ENCODE measurements around the gene PHPT1. TPM values are rescaled to one million over a fixed set of nuclear protein-coding genes. Genes with fewer than 3 reads are reported as not detected.

PHPT1 gene
- total RNA-seq, 1 experiment from 2014 or later: 94.7 TPM

DNA sequence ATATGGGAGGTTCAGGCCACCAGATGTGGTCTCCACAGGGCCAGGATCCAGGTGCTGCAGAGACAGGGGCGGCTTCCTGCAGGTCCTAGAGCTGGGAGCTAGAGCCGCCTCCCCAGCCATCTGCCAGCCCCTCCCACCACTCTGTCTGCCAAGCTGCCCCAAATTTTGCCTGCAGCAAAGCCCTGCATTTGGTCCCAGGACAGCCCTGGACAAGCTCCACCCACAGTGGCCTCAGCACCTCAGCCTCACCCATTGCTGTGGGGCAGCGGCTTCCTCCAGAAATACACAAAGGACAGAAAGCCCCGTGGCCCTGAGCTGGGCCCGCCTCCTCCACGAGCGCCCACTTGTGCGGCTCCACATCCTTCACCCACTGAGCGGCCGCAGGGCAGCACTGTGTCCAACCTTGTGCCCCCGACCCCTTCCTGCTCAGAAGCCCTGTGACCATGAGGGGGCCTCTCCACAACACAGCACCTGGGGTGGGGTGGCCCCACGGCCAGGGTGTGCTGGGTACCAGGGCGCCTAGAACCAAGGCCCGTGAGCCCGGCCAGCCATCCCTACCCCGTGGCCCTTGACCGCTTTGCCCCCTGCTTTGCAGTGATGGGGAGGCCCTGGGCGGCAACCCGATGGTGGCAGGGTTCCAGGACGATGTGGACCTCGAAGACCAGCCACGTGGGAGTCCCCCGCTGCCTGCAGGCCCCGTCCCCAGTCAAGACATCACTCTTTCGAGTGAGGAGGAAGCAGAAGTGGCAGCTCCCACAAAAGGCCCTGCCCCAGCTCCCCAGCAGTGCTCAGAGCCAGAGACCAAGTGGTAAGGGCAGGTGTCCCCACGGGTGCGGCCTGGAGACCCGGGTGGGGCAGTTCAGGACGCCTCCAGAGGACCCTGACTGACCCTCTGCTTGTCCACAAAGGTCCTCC lies 10.6 kb upstream of the PHPT1 start:
- intact Hi-C loops (cut with micrococcal nuclease; ENCODE audit: unreplicated experiment): no loop called here
- POLR2A ChIA-PET (ENCODE audit: low non-redundant PET): interaction anchor here (0.6 kb wide), 1 partner anchor 18 kb away, joined by 5 read pairs; no protein-coding TSS in a partner anchor
- H3K36me3 ChIP-seq (ENCODE audit: insufficient read depth, low read length, poor library complexity, severe bottlenecking): peaks cover 26% of the 10 kb centered on the region
- no TSS peak for BruUV-seq (replicated peaks)
- no peak overlapping the region for H3K27ac ChIP-seq (ENCODE audit: low read depth, low read length, poor library complexity, severe bottlenecking)
- no peaks in the 10 kb centered on the region for H3K9me3 ChIP-seq (ENCODE audit: low read depth, low read length, poor library complexity, severe bottlenecking)
- no peak for DNase-seq (ENCODE audit: low spot score)
- CTCF ChIA-PET: no interaction called here
- H3K4me1 ChIP-seq (ENCODE audit: insufficient read depth, low read length, poor library complexity, severe bottlenecking): peaks cover 32% of the 10 kb centered on the region
- H3K4me3 ChIP-seq (ENCODE audit: low read depth, low read length, poor library complexity, severe bottlenecking): no peak overlapping the region
- TF ChIP-seq, protein P1, sequence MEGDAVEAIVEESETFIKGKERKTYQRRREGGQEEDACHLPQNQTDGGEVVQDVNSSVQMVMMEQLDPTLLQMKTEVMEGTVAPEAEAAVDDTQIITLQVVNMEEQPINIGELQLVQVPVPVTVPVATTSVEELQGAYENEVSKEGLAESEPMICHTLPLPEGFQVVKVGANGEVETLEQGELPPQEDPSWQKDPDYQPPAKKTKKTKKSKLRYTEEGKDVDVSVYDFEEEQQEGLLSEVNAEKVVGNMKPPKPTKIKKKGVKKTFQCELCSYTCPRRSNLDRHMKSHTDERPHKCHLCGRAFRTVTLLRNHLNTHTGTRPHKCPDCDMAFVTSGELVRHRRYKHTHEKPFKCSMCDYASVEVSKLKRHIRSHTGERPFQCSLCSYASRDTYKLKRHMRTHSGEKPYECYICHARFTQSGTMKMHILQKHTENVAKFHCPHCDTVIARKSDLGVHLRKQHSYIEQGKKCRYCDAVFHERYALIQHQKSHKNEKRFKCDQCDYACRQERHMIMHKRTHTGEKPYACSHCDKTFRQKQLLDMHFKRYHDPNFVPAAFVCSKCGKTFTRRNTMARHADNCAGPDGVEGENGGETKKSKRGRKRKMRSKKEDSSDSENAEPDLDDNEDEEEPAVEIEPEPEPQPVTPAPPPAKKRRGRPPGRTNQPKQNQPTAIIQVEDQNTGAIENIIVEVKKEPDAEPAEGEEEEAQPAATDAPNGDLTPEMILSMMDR (conservative IDR thresholded peaks at IDR 0.05; ENCODE audit: low read depth, low read length): no peak
- TF ChIP-seq EZH2 (IDR thresholded peaks at IDR 0.05; ENCODE audit: borderline replicate concordance, low read depth, low read length, poor library complexity, severe bottlenecking): no peak
- no peaks in the 10 kb centered on the region for H3K27me3 ChIP-seq (replicated peaks; ENCODE audit: insufficient read depth, low read depth, low read length, poor library complexity)

DNA sequence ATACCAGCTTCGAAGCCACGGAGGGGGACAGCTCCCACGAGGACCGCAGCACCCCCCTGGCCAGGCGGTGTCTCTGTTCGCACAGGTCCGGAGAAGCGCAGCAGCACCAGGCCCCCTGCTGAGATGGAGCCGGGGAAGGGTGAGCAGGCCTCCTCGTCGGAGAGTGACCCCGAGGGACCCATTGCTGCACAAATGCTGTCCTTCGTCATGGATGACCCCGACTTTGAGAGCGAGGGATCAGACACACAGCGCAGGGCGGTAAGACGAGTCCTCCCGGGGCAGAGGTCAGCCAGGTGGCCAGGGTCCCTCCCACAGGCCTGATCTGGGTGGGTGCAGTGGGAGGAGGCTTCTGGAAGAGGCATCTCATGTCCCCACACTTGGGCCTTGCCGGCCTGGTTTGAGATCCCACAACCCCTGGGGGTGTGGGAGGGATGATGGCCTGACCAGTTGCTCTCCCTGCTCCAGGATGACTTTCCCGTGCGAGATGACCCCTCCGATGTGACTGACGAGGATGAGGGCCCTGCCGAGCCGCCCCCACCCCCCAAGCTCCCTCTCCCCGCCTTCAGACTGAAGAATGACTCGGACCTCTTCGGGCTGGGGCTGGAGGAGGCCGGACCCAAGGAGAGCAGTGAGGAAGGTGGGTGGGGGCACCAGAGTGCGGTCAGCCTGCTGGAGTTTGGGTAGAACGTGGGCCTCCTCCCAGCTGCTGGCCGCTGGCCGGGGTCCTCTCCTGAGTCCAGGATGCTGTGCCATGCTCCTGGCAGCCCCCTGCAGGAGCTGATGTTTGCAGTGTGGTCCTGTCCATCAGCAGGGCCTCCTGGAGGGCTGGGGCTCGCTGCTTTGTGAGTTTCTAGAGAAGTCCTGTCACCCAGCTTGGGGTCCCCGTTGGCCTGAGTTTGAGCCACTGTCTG lies 9.7 kb upstream of the PHPT1 start:
- no TSS peak for BruUV-seq (replicated peaks)
- intact Hi-C loops (cut with micrococcal nuclease; ENCODE audit: unreplicated experiment): loop anchor here (5.0 kb wide), 1 partner anchor 37 kb away; no protein-coding TSS in a partner anchor
- TF ChIP-seq EZH2 (IDR thresholded peaks at IDR 0.05; ENCODE audit: borderline replicate concordance, low read depth, low read length, poor library complexity, severe bottlenecking): no peak
- TF ChIP-seq, protein P1 (conservative IDR thresholded peaks at IDR 0.05; ENCODE audit: low read depth, low read length): no peak

DNA sequence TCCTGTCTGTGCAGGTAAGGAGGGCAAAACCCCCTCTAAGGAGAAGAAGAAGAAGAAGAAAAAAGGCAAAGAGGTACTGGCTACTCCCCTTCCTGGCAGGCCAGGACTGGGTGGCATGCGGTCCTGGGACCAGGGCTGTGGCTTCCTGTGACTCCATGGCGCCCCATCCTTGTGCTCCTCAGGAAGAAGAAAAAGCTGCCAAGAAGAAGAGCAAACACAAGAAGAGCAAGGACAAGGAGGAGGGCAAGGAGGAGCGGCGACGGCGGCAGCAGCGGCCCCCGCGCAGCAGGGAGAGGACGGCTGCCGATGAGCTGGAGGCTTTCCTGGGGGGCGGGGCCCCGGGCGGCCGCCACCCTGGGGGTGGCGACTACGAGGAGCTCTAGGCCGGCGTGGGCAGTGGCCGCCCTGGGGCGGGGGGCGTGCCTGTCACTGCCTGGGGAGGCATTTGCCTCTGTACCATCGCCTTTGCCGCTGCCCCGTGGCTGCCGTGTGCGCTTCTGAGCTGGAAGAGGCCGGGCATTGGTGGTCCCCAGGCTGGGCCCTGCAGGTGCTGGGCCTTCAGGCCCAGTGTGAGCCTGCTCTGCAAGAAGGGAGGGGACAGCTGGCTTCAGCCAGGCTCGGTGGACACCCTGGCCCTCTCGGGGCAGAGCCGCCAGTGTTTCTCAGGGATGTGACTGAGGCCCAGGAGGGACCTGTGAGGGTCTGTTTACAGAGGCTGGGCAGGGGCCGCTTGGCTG lies 8.9 kb upstream of the PHPT1 start:
- DNase-seq (ENCODE audit: low spot score): peak; percentile 76
- CTCF ChIA-PET: no interaction called here
- intact Hi-C loops (cut with micrococcal nuclease; ENCODE audit: unreplicated experiment): loop anchor here (5.0 kb wide), 1 partner anchor 38 kb away; no protein-coding TSS in a partner anchor

More for the DNA sequence above, 9.7 kb upstream of the PHPT1 start:
- Histone ChIP-seq H3K36me3 (ENCODE audit: insufficient read depth, low read length, poor library complexity, severe bottlenecking) (peaks cover 26% of the 10 kb centered on the region), H3K9me3 (ENCODE audit: low read depth, low read length, poor library complexity, severe bottlenecking) (no peaks in the 10 kb centered on the region), H3K27me3 (replicated peaks; ENCODE audit: insufficient read depth, low read depth, low read length, poor library complexity) (no peaks in the 10 kb centered on the region), H3K4me1 (ENCODE audit: insufficient read depth, low read length, poor library complexity, severe bottlenecking) (peaks cover 32% of the 10 kb centered on the region), H3K27ac (ENCODE audit: low read depth, low read length, poor library complexity, severe bottlenecking) (peak overlapping the region; percentile 48), H3K4me3 (ENCODE audit: low read depth, low read length, poor library complexity, severe bottlenecking) (no peak overlapping the region)
- ChIA-PET CTCF (no interaction called here), POLR2A (ENCODE audit: low non-redundant PET) (no interaction called here)
- no peak for DNase-seq (ENCODE audit: low spot score)

More for the DNA sequence above, 8.9 kb upstream of the PHPT1 start:
- POLR2A ChIA-PET (ENCODE audit: low non-redundant PET): no interaction called here
- TF ChIP-seq EZH2 (IDR thresholded peaks at IDR 0.05; ENCODE audit: borderline replicate concordance, low read depth, low read length, poor library complexity, severe bottlenecking): no peak
- TF ChIP-seq, protein P1 (conservative IDR thresholded peaks at IDR 0.05; ENCODE audit: low read depth, low read length): no peak
- Histone ChIP-seq H3K4me3 (ENCODE audit: low read depth, low read length, poor library complexity, severe bottlenecking) (no peak overlapping the region), H3K4me1 (ENCODE audit: insufficient read depth, low read length, poor library complexity, severe bottlenecking) (peaks cover 32% of the 10 kb centered on the region), H3K9me3 (ENCODE audit: low read depth, low read length, poor library complexity, severe bottlenecking) (no peaks in the 10 kb centered on the region), H3K27ac (ENCODE audit: low read depth, low read length, poor library complexity, severe bottlenecking) (peak overlapping the region; percentile 48), H3K36me3 (ENCODE audit: insufficient read depth, low read length, poor library complexity, severe bottlenecking) (peaks cover 26% of the 10 kb centered on the region), H3K27me3 (replicated peaks; ENCODE audit: insufficient read depth, low read depth, low read length, poor library complexity) (no peaks in the 10 kb centered on the region)
- BruUV-seq (replicated peaks): TSS peak; percentile 91
